ENCODE data around the gene ZNF556.
A peak's percentile ranks its signal among the peaks of the same experiment; 100 is the strongest.

ZNF556 gene

DNA sequence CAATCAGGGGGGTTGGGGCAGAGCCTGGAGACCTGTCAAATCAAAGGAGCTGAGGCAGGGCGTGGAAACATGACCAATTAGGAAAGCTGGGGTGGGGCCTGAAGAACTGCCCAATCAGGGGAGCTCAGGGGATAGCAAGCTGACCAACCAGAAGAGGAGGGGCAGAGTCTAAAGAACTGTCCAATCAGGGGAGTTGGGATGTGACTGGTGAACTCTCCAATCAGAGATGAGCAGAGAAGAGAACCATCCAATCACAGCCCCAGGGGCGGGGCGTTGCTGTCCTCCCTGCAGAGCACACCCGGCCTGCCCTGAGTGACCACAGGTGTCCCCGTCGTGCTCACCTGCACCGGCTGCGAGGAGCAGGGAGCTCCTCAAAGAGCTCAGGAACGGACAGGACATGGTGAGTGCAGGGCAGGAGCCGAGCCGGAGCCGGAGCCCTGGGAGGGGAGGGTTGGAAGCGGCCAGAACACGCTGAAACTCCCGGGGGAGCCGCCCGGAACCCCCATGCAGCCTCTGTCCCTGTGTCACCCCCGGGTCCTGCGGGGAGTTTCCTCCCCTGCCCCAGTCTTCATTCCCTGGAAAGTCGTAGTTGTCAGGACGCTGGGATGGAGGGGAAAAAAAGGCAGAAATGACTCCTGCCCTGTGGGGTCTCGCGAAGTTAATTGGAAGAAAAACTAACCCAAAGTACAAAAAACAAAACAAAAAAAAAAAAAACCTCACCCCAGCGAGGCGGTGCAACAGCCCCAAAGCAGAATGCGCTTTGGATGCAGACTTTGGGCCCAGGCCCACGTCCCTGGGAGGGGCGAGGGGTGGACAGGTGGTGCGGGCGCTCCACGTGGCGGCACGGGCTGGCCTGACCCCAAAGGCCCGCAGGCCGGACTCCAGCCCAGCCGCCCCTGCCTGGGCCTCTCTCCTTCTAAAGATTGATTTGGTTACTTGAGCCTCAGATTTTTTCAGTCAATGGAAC, at the start of gene ZNF556:
Gene ZNF556, plus strand, starts transcription at position 311 of the 967 bp plus-strand sequence. Its CDS starts 87 bp downstream, at position 398.
- DNase-seq = no peak

DNA sequence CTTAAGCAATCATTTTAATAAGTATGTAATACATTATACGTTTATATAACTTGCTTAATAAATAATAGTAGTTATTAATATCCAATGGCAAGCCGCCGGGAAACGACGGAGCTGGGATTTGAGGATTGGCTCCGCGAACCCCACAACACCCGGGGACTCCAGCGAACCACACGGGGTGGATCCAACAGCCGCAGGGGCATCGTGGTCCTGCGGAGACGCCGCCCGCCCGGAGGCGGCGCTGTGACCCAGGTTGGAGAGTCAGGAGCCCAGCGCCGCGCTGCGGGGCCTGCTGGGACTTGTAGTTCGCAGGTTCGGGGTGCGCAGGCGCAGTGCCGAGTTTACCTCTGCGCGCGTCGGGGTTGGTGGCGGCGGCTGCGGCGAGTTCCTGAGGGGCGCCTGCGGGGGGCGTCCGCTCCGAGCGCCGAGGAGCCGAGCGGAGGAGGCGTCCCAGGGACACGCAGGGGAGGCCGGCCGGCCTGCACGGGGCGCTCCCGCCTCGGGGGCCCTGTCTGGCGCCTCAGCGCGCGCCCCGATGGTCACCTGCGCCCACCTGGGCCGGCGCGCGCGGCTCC, 47.5 kb upstream of the ZNF556 start, which contains the start of gene ZNF554:
Gene ZNF554, plus strand, starts transcription at position 329 of the 572 bp plus-strand sequence. Its CDS starts 204 bp downstream, at position 533.
- peak; percentile 98 to 99 for DNase-seq

DNA sequence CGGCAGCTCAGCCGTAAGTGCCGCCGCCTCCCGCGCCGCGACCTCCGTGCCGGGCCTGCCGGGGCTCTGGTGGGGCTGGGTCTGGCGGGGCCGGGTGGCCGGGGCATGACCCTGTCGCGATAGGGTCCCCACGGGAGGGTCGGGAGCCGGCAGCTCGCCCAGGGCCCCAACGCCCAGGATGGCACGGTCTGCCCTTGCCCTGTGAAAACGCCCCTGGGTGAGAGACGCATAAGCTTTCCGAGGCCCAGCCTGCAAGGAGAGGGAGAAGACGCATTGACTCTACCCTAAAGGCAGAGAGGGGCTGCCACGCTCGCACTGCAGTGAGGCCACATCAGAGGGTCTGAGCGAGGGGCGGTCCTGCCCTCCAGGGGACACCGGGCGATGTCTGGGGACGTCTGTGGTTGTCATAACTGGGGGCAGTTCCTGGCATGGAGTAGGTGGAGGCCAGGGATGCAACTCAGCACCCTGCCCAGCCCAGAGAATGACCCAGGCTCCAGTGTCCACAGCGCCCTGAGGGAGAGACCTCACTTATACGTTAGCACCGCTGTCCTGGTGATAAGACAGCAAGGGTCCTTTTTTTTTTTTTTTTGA, 46.9 kb upstream of the ZNF556 start:
- DNase-seq = peak; percentile 8 to 14

DNA sequence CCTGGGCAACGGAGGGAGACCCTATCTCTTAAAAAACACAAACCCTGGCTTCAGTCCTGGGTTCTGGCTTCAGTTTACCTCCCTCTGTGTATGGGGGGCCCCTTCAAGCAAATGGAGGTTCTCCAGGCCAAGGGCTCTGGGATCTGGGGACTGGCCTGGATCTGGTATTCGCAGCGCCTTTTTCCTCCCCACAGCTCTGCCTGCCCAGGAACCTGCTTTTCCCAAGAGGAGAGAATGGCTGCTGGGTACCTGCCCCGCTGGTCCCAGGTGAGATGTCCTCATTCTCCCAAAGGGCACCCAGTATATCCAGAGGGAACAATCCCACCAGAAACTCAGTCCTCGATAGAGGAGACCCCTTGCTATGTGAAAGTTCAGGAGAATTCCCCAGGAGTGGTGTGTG, 44.3 kb upstream of the ZNF556 start:
- DNase-seq = no peak

DNA sequence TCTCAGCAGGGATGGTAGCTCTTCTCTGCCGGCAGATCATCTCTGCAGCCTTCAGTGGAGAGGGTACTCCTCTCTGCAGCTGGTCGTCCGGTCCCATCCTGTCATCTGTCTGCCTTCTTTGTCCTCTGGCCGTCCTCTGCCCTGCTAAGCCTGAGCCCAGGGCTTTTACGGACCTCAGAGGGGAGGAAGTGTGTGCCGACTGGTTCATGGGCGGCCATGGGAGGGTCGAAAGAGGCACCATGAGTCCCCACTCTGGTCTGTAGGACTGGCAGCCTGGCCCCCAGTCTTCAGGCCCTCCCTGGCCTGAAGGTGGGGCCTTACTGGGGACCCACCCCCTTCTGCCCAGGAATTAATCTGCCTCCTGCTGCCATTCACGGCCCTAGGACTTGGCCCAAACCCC, 43.5 kb upstream of the ZNF556 start:
- DNase-seq = no peak

DNA sequence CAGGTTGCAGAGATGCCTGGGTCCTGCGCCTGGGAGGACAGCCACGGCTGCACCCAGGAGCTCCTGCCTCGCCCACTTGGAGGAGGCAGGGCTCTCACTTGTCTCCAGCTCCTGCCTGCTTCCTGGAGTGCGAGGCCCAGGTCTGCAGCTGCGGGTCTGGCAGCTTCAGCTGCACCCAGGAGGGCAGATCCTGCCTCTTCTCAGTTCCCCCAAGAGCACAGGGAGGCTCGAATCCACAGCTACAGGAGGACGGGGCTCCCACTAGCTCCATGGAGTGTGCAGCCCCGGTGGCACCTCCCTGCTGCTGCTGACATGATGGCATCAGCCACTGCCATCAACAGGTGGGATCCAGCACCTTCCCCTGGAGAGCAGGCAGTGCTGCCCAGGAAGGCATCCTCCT, 43.0 kb upstream of the ZNF556 start:
- DNase-seq = no peak

DNA sequence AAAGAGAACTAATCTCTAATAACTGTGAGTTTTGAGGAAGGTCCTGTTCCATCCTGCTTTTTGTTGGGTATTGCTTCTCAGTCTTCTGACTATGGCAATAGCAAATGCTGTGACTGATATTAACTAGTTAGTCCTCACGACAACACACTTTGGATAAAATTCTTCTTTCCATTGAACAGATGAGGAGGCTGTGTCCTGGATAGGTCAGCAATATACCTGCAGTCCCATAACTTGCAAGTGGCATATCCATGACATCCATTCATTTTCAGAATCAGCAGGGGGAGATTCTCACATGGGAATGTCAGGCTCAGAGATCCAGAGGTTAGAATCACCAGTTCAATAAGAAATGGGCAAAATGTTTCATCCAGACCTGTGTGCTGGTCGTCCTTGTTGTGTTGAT, 40.1 kb upstream of the ZNF556 start:
- DNase-seq = no peak

DNA sequence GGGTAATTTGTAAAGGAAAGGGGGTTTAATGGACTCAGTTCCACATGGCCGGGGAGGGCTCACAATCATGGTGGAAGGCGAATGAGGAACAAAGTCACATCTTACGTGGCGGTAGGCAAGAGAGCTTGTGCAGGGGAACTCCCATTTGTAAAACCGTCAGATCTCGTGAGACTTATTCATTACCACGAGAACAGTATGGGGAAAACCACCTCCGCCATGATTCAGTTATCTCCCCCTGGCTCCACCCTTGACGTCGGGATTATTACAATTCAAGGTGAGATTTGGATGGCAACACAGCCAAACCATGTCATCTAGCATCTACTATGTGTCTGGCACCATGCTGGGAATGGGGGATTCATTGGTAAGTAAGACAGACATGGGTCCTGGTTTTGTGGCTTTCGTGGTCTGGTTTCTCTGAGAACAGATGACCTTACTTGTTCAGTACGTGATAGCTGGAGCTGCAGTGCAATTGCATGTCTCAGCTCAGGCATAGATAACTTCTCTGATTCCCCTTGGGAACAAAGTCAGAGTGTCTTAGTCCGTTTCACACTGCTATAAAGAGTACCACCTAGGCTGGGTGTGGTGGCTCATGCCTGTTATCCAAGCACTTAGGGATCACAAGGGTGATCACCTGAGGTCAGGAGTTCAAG, 39.2 kb upstream of the ZNF556 start:
- DNase-seq = no peak

DNA sequence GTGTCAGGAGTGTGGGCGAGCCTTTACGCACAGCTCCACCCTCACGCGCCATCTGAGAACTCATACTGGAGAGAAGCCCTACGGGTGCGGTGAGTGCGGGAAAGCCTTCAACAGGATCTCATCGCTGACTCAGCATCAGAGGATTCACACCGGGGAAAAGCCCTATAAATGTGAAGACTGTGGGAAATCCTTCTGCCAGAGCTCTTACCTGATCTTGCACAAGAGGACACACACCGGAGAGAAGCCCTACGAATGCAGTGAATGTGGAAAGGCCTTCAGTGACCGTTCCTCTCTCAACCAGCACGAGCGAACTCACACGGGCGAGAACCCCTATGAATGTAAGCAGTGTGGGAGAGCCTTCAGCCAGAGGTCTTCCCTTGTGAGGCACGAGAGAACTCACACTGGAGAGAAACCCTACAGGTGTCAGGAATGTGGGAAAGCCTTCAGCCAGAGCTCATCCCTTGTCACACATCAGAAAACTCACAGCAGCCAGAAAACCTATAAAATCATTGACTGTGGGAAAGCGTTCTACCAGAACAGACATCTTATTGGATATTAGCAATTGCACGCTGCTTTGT, 32.8 kb upstream of the ZNF556 start:
- DNase-seq = no peak

DNA sequence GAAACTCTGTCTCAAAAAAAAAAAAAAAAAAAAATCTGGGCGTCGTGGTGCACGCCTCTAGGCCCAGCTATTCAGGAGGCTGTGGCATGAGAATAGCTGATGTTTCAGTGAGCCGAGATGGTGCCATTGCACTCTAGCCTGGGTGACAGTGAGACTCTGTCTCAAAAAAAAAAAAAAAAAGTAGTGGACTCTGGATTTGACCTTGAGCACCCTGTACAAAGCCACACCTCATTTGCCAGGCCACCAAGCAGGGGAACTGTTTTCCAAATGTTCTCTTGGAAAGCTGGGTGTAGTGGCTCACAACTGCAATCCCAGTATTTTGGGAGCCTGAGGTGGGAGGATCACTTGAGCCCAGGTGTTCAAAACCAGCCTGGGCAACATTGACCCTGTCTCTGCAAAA, 29.7 kb upstream of the ZNF556 start:
- no peak for DNase-seq

DNA sequence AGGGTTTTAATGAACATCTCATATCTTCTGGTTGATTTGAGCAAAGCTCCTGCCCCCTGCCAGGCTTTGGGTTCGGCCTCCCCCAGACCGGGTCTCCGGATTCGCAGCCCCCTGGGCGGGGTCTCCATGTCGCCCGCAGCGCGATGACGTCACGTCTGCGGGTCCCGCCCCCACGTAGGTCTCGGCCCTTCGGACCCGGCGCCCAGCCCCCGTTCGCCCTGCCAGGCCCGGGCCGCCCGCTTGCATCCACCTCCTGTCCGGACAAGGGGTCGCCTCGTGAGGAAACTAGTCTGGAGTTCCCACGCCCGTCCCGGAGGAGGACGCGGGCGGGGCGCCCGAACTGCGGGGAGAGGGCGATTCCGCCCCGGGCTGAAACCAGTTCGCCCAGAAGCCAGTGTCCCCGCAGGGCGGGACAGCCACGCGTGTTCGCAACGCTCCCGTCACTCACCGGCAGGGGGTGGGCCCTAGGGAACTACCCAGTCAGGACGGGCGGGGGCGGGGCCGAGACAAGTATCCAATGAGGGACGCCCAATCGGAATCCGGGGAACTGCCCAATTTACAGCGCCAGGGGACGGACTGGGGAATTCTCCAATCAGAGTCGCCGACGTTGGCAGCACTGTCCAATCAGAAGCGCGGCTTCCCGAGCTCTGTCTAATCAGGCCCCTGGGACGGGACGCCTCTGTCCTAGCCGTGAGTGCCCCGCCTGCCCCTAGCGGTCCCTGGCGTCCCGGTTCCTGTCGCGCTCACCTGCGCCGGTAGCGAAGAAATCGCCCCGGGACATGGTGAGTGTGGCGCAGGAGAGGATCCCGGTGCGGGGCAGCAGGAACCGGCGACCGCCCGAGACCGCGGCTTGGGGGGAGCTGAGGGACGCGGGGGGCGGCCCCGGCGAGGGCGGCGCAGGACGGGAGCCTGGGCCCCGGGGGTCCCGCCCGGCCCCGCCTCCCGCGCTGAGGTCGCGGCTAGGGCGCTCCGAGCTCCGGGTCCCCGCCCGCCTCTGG, 26.0 kb upstream of the ZNF556 start, which contains the start of gene ZNF555:
Gene ZNF555, plus strand, starts transcription at position 682 of the 998 bp plus-strand sequence. Its CDS starts 98 bp downstream, at position 780.
- DNase-seq = peak; percentile 99 to 100

DNA sequence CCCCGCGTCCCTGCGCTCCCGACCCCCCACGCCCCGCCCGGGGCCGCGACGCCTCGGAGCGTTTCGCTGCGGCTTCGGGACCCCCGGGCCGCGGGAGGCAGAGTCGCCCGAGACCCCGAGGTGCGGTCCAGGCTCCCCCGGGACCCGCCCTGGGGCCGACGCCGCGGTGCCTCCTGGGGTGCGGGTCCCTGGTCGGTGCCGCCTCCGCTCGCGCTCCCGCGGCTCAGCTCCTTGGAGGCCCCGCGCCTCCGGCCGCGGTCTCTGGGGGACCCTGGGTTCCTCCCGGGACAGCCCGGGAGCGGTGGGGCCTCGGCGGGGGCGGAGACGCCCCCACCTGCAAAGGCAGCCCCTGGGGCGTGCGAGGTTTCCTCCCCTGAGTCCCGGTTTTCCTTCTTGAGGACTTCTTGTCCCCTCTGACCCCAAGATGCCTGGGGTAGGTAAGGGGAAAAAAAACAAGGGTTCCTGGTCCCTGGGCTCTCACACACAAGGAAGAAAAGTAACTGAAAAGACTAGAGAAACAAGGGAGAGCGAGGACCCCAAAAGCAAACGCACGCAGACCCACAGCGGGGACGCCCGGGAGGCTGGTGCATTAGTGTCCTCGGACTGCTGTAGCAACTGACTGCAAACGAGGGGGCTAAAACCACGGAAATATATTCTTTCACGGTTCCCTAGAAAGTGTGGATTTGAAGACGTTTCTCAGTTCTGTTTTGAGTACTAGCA, 25.1 kb upstream of the ZNF556 start:
- no peak for DNase-seq

DNA sequence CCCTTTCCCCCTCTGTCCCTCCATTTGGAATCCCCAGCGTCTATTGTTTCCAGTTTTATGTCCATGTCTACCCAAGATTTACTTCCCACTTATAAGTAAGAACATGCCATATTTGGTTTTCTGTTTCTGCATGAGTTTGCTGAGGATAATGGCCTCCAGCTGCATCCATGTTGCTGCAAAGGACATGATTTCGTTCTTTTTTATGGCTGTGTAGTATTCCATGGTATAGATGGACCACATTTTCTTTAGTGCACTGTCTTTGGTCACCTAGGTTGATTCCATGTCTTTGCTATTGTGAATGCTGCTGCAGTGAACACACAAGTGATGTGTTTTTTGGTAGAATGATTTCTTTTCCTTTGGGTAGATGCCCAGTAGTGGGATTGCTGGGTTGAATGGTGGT, 22.0 kb upstream of the ZNF556 start:
- DNase-seq = no peak

DNA sequence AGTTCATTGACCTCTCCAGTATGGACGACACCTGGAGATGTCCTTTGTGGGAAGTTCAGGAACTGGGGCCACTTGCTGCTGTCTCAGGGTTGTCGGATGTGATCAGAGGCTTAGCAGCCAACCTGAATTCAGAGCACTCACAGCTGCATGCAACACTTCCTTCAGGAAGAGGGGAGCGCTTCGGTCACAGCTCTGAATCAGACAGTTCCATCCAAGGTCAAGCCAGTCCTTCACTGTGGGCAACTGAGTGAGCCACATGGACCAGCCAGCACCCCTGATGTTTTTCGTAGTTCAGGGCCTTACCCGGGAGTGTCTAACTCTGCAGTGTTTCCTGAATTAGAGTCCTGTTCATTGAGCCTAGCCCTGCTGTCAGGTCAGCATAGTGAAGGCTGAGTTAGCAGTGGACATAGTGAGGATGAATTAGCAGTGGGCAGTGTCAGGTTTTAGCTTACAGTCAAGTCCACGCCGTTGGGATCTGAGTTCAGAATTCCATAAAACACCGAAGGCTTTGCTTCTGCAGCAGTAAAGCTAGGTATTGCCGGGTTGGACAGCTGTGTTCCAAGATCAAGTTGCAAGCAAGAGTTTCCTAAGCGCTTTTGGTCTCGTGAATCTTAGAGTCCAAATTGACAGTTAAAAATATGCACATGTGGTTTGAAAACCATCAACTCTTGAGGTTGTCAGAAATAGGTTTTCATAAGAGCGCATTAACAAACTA, 20.8 kb upstream of the ZNF556 start:
- no peak for DNase-seq

DNA sequence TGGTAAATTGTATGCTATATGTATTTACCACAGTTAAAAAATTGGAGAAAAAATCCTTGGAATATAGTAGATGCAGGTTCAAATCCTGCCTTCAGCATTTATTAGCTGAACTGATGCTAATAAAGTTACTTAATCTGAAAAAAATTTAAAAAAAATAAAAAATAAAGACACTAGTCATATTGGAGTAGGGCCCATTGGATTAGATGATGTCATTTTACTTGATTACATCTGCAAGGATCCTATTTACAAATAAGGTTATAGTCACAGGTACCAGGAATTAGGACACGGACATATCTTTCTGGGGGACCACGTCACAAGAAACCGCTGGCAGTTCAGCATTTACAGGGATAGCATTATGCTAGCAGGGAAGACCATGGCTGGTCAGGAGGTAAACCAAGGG, 19.6 kb upstream of the ZNF556 start:
- no peak for DNase-seq

DNA sequence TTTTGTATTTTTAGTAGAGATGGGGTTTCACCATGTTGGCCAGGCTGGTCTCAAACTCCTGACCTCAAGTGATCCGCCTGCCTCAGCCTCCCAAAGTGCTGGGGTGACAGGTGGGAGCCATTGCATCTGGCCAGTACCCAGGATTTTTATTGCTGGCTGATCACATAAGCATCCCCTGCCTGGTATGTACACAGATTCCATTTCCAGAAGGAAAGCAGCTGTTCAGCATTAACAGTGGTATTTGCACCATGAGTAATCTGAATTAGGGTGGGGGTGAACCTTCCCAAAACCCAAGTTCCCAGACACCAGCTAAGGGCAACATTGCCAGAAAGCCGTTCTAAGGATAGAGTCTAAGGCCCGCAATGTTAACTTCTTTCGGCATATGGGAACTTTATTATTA, 18.5 kb upstream of the ZNF556 start:
- no peak for DNase-seq

DNA sequence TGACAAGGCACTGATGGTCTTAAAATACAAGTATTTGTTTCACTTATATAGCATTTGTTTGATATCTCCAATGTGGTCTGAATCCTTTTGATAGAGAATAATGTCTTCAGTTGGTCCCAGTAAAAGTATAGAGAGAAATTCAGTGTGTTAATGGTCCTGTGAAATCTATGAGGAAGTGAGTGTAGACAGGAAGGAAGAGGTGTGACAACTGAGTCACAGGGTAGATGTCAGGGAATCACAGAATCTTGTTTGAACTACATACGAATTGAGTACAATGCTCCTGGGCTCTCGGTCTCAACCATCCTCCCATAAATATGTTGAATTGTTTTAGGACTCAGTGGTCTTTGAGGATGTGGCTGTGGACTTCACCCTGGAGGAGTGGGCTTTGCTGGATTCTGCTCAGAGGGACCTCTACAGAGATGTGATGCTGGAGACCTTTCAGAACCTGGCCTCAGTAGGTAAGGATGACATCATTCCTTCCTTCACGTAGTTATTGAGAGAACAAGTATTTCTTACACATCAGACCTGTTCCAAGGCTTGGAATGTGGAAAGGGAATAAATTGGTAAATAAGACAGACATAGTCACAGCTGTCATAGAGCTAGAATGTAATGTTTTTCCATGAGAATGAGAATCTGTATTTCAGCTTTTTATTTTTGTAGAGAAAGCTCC, 16.7 kb upstream of the ZNF556 start:
- no peak for DNase-seq

DNA sequence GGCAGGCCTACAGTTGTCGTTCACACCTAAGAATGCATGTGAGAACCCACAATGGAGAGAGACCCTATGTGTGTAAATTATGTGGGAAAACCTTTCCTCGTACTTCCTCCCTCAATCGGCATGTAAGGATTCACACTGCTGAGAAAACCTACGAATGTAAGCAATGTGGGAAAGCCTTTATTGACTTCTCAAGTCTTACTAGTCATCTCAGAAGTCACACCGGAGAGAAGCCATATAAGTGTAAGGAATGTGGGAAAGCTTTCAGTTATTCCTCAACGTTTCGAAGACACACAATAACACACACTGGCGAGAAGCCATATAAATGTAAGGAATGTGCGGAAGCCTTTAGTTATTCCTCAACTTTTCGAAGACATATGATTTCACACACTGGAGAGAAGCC, 14.5 kb upstream of the ZNF556 start:
- no peak for DNase-seq

DNA sequence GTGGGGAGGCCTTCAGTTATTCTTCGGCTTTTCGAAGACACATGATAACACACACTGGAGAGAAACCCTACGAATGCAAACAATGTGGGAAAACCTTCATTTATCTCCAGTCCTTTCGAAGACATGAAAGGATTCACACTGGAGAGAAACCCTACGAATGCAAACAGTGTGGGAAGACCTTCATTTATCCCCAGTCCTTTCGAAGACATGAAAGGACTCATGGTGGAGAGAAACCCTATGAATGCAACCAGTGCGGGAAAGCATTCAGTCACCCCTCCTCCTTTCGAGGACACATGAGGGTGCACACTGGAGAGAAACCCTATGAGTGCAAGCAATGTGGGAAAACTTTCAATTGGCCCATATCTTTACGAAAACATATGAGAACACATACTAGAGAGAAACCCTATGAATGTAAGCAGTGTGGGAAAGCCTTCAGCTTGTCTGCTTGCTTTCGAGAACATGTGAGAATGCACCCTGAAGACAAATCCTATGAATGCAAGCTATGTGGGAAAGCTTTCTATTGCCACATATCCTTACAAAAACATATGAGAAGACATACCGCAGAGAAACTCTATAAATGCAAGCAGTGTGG, 14.0 kb upstream of the ZNF556 start:
- no peak for DNase-seq
